ENCODE data around the gene PRELID1. TPM values are rescaled to one million over a fixed set of nuclear protein-coding genes. Genes with fewer than 3 reads are reported as not detected.

The PRELID1 gene
- total RNA-seq, 1 donor from 2014 or later: 250 TPM

DNA sequence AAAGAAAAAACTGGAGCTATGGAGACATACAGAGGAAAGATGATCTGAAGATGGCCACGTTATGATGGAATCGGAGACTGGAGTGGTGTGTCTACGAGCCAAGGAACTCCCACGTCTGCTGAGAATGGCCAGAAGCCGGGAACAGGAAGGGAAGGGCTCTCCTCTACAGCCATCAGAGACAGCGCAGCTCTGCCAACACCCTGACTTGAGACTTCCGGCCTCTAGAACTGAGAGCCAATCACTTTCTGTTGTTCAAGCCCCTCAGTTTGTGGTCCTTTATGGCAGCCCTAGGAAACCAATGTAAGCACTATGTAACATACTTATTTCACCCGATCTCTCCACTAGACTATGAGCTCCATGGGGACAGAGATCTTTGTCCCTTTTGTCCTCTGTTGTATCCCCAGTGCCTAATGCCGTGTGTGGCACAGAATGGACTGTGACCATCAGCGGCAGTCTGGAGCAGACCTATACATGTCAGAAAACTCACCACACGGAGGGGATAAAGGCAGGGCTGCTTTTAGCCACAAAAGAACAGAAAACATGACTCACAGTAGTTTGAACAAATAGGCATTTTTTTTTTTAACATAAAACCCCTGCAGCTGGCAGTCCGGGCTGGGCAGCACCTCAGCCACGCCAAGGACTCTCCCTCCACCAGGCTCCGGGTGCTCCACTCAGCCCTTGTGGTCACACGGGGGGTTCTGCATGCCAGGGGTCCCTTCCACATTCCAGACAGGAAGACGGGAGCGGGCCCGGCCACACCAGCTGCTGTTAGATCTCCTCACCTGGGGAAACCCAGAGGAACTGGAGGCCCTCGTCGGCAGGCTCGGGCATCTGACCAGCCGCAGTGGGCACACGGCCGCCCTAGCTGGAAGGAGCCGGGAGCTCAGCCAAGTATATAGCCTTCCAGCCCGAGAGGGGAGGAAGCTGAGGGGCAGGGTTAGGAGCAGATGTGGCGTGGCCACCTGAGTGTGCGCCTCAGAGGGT, 24.2 kb downstream of the PRELID1 start:
- Mint-ChIP-seq H3K36me3 (ENCODE audit: low read depth) (peaks cover 12% of the 10 kb centered on the region), H3K9me3 (no peaks in the 10 kb centered on the region), H3K27ac (no peak overlapping the region), H3K27me3 (ENCODE audit: insufficient read depth) (no peaks in the 10 kb centered on the region), H3K4me3 (no peak overlapping the region), H3K4me1 (ENCODE audit: low read depth) (peaks cover 9% of the 10 kb centered on the region)
- intact Hi-C loops (cut with micrococcal nuclease): no loop called here
- no peak for DNase-seq (ENCODE audit: low spot score)

DNA sequence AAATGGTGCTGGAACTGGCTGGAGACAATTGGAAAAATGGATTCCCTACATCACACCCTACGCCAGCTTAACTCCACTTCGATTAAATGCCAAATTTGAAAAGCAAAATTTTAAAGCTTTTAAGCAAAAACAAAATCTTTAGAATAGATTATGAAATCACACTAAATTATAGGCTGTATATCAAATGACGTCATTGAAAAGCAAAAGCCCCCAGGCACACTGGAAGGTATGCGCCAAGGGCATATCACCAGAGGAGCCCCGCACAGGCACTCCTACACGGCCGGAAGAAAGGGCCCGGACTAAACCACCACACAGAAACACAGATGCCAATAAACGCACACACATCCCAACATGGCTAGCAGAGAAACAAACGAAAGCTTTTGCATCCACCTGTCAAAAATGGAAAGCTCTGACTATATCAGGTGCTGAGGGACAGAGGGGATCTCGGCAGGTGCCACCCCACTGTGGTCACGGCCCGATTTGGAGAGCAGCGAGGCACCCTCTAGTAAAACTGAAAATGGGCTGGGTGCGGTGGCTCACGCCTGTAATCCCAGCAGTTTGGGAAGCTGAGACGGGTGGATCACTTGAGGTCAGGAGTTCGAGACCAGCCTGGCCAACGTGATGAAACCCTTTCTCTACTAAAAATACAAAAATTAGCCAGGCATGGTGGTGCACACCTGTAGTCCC, 25.1 kb downstream of the PRELID1 start:
- H3K9me3 Mint-ChIP-seq: no peaks in the 10 kb centered on the region
- peaks cover 16% of the 10 kb centered on the region for H3K36me3 Mint-ChIP-seq (ENCODE audit: low read depth)
- DNase-seq (ENCODE audit: low spot score): no peak
- H3K4me1 Mint-ChIP-seq (ENCODE audit: low read depth): peaks cover 9% of the 10 kb centered on the region
- H3K27ac Mint-ChIP-seq: no peak overlapping the region
- no peak overlapping the region for H3K4me3 Mint-ChIP-seq
- H3K27me3 Mint-ChIP-seq (ENCODE audit: insufficient read depth): no peaks in the 10 kb centered on the region
- intact Hi-C loops (cut with micrococcal nuclease): no loop called here

DNA sequence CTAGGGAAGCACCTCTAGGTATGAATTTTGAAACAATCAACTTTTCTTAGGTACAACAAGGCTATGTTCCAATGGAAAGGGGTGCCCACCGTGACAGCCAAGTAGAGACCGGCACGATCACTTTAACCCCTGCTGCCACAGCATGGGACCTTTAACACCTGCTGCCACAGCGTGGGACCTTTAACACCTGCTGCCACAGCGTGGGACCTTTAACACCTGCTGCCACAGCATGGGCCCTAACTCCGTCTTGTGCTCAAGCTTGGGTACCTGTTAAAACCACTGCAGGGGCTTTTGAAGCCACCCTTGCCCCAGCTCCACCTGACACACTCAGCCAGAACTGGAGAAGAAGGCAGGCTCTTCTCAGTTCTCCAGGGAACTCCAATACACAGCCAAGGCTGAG, 26.3 kb downstream of the PRELID1 start:
- Mint-ChIP-seq H3K4me3 (no peak overlapping the region), H3K9me3 (no peaks in the 10 kb centered on the region), H3K27me3 (ENCODE audit: insufficient read depth) (no peaks in the 10 kb centered on the region), H3K4me1 (ENCODE audit: low read depth) (peaks cover 5% of the 10 kb centered on the region), H3K27ac (no peak overlapping the region), H3K36me3 (ENCODE audit: low read depth) (peaks cover 23% of the 10 kb centered on the region)
- intact Hi-C loops (cut with micrococcal nuclease): no loop called here
- no peak for DNase-seq (ENCODE audit: low spot score)

DNA sequence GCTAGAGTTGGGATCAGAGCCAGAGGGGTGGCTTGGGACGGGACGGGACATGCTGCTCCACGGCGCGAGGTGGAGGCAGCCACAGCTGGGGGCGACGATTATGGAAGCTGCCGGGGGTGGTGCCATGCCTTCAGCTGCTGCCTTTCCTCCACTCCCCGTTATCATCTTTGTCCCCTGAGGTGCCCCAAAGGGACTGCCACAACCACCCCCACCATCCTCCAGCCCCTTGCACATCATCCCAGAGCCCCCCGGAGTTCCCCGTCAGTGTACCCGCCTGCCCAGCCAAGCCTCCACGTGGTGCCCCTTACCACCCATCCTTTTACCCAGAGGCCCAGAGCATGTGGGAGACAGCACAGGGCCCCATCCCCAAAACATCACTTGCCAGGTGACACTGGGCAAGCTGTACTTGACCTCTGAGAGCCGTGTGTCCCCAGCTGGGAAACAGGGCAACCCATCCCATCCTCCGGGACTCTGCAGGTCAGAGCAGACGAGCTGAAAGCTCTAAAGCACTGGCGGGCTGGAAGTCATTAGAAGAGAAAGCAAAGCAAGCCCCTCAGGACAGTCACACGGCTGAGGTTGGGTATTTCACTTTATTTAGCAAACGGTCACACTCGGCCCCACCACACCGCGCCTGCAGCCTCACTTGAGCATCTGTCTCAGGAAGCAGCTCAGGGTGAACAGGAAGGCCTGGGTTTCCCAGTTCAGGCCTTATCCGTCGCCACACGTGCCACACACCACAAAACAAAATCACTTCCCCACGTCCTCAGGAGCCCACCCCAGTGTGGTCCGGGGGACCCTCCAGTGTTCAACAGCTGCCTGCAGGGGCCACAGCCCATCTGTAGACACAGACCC, 27.6 kb downstream of the PRELID1 start:
- H3K4me1 Mint-ChIP-seq (ENCODE audit: low read depth): peaks cover 5% of the 10 kb centered on the region
- no peak overlapping the region for H3K4me3 Mint-ChIP-seq
- no peaks in the 10 kb centered on the region for H3K27me3 Mint-ChIP-seq (ENCODE audit: insufficient read depth)
- H3K27ac Mint-ChIP-seq: no peak overlapping the region
- H3K36me3 Mint-ChIP-seq (ENCODE audit: low read depth): peaks cover 30% of the 10 kb centered on the region
- intact Hi-C loops (cut with micrococcal nuclease): no loop called here
- H3K9me3 Mint-ChIP-seq: no peaks in the 10 kb centered on the region
- no peak for DNase-seq (ENCODE audit: low spot score)

DNA sequence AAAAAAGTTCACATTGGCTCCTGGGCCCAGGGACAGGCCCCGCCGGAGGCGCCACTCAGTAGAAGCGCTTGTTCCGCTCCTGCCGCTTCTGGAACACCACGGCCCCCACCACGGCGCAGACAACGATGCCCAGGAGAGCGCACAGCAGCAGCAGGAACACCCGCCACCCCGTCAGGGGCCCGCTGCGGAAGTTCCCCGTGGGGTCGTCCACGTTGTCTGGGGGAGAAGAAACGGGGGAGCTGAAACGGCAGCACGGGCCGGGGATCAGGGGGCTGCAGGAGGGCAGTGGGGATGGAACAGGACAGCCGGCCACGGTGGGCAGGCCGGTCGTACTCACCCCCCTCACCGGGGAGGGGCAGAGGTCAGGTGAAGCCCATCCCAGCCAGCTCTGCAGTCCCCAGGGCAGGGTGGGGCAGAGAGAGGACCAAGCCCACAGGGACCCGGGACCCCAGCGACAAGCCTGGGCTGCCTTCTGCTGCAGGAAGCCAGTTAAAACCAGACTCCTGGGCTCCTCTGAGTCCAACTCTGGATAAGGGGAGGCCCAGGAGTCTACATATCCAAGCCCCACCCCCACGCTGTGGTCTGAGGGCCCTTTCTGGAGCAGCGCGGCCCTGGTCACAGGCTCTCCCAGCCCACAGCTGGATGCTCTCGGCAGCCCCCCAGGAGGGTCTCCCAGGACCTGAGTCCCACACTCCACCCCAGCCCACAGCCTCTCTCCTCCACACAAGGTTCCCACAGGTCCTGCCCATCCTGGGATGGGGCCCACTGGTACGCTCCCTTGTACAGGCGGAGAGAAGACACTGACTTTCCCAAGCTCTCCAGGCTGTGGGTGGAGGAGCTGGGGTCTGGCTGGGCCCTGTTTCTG, 28.7 kb downstream of the PRELID1 start:
- Mint-ChIP-seq H3K9me3 (no peaks in the 10 kb centered on the region), H3K27ac (no peak overlapping the region), H3K36me3 (ENCODE audit: low read depth) (peaks cover 36% of the 10 kb centered on the region), H3K4me1 (ENCODE audit: low read depth) (peaks cover 5% of the 10 kb centered on the region), H3K27me3 (ENCODE audit: insufficient read depth) (no peaks in the 10 kb centered on the region), H3K4me3 (no peak overlapping the region)
- DNase-seq (ENCODE audit: low spot score): no peak
- intact Hi-C loops (cut with micrococcal nuclease): no loop called here

DNA sequence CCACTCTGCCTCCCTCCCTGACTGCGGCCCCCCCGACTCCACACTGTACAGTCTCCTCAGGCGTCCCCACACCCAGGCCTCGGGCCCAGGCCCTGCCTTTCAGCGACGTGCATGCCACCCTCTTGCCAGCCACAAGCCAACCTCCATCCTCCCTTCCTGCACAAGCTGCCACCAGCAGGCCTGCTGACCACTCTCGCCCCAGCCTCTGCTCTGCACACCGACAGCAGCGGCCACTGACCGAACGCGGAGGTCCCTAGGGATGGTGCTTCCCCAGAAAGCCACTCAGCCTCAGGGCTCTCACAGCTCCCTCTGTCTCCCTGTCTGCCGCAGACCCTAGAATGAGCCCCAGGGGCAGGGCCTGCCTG, 29.3 kb downstream of the PRELID1 start:
- no peak overlapping the region for H3K27ac Mint-ChIP-seq

DNA sequence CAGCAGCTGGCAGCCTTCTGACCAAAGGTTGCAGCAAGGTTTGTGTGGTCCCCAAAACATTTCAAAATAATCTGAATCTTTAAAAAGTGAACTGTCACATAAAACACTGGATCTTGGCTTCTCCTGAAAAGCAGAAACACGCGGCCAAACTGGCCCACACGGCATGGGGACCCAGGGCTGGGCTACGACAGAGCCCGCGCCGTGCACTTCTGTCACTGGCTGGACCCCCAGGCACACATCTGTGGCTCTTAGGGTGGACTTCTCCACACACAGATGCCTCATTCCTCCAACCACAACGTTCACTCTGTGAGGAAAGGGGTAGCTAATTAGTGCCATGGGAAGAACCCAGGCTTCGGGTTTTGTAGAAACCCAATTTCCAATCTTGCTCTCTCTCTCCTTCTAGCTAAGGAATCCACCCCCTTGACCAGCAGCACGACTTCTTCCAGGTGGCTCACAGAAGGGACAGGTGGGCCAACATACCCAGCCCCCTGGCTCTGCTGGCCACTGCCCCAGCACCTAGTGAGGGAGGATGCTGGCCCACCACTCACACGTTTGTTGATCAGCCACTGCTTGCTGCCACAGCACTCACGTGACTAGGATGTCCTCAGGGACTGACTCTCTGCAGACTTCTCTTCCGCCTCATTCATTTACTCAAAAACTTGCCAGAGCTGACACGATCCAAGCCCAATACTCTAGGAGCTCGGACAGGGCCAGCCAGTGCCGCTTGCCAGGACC, 30.0 kb downstream of the PRELID1 start:
- Mint-ChIP-seq H3K4me3 (no peak overlapping the region), H3K36me3 (ENCODE audit: low read depth) (peaks cover 34% of the 10 kb centered on the region)

More for the DNA sequence above, 29.3 kb downstream of the PRELID1 start:
- H3K9me3 Mint-ChIP-seq: no peaks in the 10 kb centered on the region
- H3K27me3 Mint-ChIP-seq (ENCODE audit: insufficient read depth): no peaks in the 10 kb centered on the region
- peaks cover 1% of the 10 kb centered on the region for H3K4me1 Mint-ChIP-seq (ENCODE audit: low read depth)
- no peak overlapping the region for H3K4me3 Mint-ChIP-seq
- peaks cover 34% of the 10 kb centered on the region for H3K36me3 Mint-ChIP-seq (ENCODE audit: low read depth)
- intact Hi-C loops (cut with micrococcal nuclease): no loop called here
- DNase-seq (ENCODE audit: low spot score): no peak

DNA sequence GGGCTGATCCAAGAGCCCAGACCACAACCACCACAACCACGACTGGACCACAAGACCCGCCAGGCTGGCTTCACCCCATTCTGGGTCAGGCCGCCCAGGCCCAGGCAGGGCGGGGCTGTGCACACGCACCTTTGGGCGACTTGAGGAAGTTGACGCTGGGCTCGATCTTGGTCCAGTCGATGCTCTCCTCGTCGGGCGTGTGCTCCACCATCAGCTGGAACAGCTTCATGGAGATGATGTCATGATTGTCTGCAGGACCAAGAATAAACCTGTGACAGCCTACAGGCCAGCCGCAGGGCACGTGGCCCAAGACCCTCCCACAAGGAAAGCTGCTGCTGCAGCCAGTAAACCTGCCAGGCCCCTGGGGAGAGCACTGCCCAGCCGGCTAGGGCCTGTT, 30.6 kb downstream of the PRELID1 start:
- Mint-ChIP-seq H3K27ac (no peak overlapping the region), H3K4me3 (no peak overlapping the region)

More for the DNA sequence above, 30.0 kb downstream of the PRELID1 start:
- intact Hi-C loops (cut with micrococcal nuclease): no loop called here
- Mint-ChIP-seq H3K27ac (no peak overlapping the region), H3K4me1 (ENCODE audit: low read depth) (no peaks in the 10 kb centered on the region), H3K27me3 (ENCODE audit: insufficient read depth) (no peaks in the 10 kb centered on the region), H3K9me3 (no peaks in the 10 kb centered on the region)
- no peak for DNase-seq (ENCODE audit: low spot score)

DNA sequence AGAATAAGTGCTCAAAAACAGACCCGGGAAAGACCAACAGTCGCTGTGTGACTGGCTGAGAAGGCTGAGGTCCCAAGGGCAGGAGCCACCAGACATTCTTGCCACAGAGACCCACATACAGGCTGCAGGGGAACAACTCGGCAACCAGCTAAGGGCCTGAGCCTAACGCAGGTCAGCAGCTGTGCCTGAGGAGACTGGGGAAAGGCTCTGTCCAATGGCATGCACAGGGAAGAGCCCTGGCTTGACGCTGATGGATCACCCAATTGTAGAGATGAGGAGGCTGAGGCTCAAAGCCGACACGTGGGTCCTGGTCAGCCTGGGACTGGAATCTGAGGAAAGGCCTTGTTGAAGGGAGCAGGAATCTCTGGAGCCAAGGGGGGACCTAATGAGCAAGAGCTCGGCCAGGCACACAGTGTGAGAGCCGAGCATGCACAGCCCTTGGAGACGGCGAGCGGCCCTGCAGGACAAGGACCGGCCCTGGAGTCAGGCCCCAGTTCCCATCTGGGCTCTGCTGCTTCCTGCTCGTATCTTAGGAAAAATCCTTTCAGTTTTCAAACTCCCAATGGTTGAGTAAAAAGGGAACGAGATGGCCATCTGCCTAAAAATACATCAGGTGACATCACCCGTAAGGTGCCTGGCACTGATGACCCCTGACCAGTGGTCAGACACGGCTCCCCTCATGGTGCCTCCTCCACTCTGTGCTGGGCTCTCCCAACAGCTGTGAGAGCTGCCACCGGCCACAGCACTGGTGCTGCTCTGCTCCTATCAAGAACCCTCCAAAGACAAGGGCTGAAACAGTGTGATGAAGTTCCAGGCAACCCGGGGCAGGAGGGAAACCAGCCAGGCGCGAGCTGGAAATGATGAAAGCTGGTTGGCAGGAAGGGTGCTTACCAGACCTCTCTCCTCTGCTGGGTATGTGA, 31.4 kb downstream of the PRELID1 start:
- Mint-ChIP-seq H3K27ac (no peak overlapping the region), H3K4me3 (no peak overlapping the region), H3K4me1 (ENCODE audit: low read depth) (peaks cover 8% of the 10 kb centered on the region), H3K36me3 (ENCODE audit: low read depth) (peaks cover 43% of the 10 kb centered on the region), H3K27me3 (ENCODE audit: insufficient read depth) (no peaks in the 10 kb centered on the region), H3K9me3 (no peaks in the 10 kb centered on the region)
- DNase-seq (ENCODE audit: low spot score): no peak
- intact Hi-C loops (cut with micrococcal nuclease): no loop called here

More for the DNA sequence above, 30.6 kb downstream of the PRELID1 start:
- intact Hi-C loops (cut with micrococcal nuclease): no loop called here
- no peaks in the 10 kb centered on the region for H3K27me3 Mint-ChIP-seq (ENCODE audit: insufficient read depth)
- no peaks in the 10 kb centered on the region for H3K9me3 Mint-ChIP-seq
- DNase-seq (ENCODE audit: low spot score): no peak
- H3K4me1 Mint-ChIP-seq (ENCODE audit: low read depth): no peaks in the 10 kb centered on the region
- peaks cover 36% of the 10 kb centered on the region for H3K36me3 Mint-ChIP-seq (ENCODE audit: low read depth)

DNA sequence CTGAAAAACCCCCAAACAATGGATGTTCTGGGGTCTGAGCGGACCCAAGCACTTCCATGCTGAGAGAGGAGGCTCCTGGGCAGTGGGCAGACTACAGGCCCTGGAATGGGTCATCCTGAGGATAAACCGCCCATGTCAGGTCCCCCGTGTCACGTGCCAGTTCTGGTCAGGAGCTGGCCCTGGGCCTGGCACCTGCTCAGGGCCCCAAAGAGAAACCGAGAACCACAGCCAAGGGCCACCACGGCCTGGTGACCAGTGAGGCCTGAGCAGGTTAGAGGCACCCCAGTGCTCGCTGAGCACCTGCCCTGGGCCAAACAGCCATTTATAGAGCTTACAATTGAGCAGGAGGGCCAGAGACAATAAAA, 32.1 kb downstream of the PRELID1 start:
- Mint-ChIP-seq H3K9me3 (no peaks in the 10 kb centered on the region), H3K36me3 (ENCODE audit: low read depth) (peaks cover 39% of the 10 kb centered on the region), H3K4me1 (ENCODE audit: low read depth) (peaks cover 10% of the 10 kb centered on the region), H3K4me3 (no peak overlapping the region), H3K27ac (no peak overlapping the region), H3K27me3 (ENCODE audit: insufficient read depth) (no peaks in the 10 kb centered on the region)
- DNase-seq (ENCODE audit: low spot score): no peak
- intact Hi-C loops (cut with micrococcal nuclease): no loop called here

DNA sequence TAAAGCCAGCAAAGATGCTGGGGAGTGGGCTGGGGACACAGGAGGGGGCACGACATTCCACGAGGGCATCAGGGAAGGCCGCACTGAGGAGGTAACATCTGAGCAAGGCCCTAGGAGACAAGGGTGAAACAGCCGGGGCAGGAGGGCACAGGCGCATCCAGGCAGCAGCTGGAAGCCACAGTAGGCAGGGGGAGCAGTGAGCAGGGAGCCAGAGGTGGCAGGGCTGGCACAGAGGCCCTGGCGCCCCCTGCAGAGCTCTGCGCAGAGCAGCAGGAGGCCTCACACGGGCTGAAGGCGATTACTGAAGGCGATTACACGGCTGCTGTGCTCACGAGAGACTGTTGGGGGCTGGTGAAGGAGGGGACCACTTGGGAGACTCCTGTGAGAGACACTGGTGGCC, 32.5 kb downstream of the PRELID1 start:
- DNase-seq (ENCODE audit: low spot score): no peak
- intact Hi-C loops (cut with micrococcal nuclease): no loop called here
- Mint-ChIP-seq H3K27ac (no peak overlapping the region), H3K36me3 (ENCODE audit: low read depth) (peaks cover 39% of the 10 kb centered on the region), H3K4me3 (no peak overlapping the region), H3K27me3 (ENCODE audit: insufficient read depth) (no peaks in the 10 kb centered on the region), H3K9me3 (no peaks in the 10 kb centered on the region), H3K4me1 (ENCODE audit: low read depth) (peaks cover 10% of the 10 kb centered on the region)

Data from activated T-helper 1 cell treated with anti-CD3 and anti-CD28 coated beads, Interleukin-12 subunit alpha, Interleukin-12 subunit beta, Interleukin-2, Interleukin-4 antibody, amounts not matched to agents 30 ng/mL and 10 ng/mL and 1 ng/mL, durations not matched to agents 14 hours and 24 hours and 36 hours (primary cell).